ENCODE data around the gene PLCH1. TPM values are rescaled to one million over a fixed set of nuclear protein-coding genes. Genes with fewer than 3 reads are reported as not detected.

PLCH1 gene
- total RNA-seq, 4 donors from 2014 or later, result 0.19 to 2.1 (median 0.28) TPM

DNA sequence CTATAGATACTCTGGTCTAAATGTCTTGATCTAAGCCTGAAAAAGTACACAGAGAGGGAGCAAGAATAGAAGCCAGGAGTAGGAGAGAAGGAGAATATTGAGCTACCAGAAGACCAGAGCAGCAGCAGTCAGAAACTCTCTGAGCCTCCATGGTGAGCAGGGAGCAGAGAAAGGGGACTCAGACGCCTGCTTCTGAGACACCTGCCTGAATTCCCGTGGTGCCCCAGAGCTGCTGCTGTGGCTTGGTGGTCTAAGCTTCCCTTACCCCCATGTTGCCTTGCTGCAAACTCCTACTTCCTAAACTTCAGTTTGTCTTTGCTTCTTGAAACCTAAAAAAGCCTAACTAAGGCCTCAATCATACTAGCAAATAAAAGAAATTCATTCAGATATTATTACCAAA is 356.5 kb downstream of the PLCH1 start:
- intact Hi-C loops (cut with DNase I), result loop anchor here (10.0 kb wide), 1 partner anchor 316 kb away; no protein-coding TSS in a partner anchor
- no peak for DNase-seq

DNA sequence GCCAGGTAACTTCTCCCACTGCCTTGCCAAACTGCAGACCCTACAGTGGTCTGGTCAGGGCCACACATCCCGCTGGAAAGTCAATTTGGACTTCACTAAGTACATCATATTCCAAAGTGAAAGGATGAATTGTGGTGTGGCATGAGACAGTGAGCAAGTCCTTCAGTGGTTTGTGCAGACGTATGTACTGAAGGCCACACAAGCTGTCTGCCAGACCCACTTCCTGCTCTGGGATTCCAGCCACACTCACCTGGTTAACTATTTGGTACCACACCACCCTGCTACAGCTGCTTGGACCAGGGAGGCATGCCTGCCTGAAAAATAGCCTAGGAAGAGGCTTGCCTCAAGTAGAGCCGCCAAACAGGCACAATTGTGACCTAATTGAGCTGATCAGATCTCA is 357.3 kb downstream of the PLCH1 start:
- H3K27ac ChIP-seq, result no peak overlapping the region
- intact Hi-C loops (cut with DNase I), result loop anchor here (10.0 kb wide), 1 partner anchor 317 kb away; no protein-coding TSS in a partner anchor
- H3K27me3 ChIP-seq, result no peaks in the 10 kb centered on the region
- DNase-seq, result no peak
- WGBS, 2 donors, result 68 to 79% methylated on average over 2 to 3 of the region's 3 CpGs
- H3K9me3 ChIP-seq, result no peaks in the 10 kb centered on the region
- H3K4me3 ChIP-seq, result no peak overlapping the region
- peaks cover 0 to 12% (median 5%) of the 10 kb centered on the region in 3 donors for H3K4me1 ChIP-seq
- H3K36me3 ChIP-seq, result no peaks in the 10 kb centered on the region
- no peak for TF ChIP-seq POLR2A (IDR thresholded peaks at IDR 0.05)
- TF ChIP-seq, protein P1, sequence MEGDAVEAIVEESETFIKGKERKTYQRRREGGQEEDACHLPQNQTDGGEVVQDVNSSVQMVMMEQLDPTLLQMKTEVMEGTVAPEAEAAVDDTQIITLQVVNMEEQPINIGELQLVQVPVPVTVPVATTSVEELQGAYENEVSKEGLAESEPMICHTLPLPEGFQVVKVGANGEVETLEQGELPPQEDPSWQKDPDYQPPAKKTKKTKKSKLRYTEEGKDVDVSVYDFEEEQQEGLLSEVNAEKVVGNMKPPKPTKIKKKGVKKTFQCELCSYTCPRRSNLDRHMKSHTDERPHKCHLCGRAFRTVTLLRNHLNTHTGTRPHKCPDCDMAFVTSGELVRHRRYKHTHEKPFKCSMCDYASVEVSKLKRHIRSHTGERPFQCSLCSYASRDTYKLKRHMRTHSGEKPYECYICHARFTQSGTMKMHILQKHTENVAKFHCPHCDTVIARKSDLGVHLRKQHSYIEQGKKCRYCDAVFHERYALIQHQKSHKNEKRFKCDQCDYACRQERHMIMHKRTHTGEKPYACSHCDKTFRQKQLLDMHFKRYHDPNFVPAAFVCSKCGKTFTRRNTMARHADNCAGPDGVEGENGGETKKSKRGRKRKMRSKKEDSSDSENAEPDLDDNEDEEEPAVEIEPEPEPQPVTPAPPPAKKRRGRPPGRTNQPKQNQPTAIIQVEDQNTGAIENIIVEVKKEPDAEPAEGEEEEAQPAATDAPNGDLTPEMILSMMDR (IDR thresholded peaks at IDR 0.05), result no peak

More for the DNA sequence above, 356.5 kb downstream of the PLCH1 start:
- 41 to 92% methylated on average over 2 of the region's 2 CpGs for WGBS, 2 donors
- TF ChIP-seq POLR2A (IDR thresholded peaks at IDR 0.05), result no peak
- TF ChIP-seq, protein P1 (IDR thresholded peaks at IDR 0.05), result no peak
- Histone ChIP-seq H3K27ac (no peak overlapping the region), H3K9me3 (no peaks in the 10 kb centered on the region), H3K4me3 (no peak overlapping the region), H3K36me3 (no peaks in the 10 kb centered on the region), H3K4me1 (peaks cover 0 to 12% (median 5%) of the 10 kb centered on the region in 3 donors), H3K27me3 (no peaks in the 10 kb centered on the region)

DNA sequence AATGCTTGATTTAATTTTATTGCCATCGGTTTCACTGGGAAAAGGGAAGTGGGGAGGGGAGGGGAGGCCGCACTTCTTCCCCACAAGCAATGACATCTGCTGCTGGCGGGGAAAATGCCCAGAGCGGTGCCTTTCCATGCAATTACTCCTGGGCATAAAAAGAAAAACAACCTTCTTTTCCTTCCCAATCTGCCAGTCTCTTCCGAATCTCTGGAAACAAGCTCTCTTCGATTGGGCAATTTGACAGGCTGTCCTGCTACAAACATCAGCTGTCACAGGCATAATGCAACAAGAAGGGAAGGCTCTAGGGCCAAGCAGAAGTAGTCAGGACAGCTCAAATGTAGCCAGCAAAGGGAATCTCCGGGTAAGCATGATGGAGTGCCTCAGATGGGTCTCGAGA is 358.0 kb downstream of the PLCH1 start:
- Histone ChIP-seq H3K27ac (no peak overlapping the region), H3K9me3 (no peaks in the 10 kb centered on the region), H3K4me1 (peaks cover 0 to 7% (median 5%) of the 10 kb centered on the region in 3 donors), H3K4me3 (no peak overlapping the region), H3K27me3 (no peaks in the 10 kb centered on the region), H3K36me3 (no peaks in the 10 kb centered on the region)
- WGBS, 2 donors, result 55 to 78% methylated on average over 8 of the region's 8 CpGs
- TF ChIP-seq POLR2A (IDR thresholded peaks at IDR 0.05), result no peak
- DNase-seq, result no peak
- intact Hi-C loops (cut with DNase I), result loop anchor here (10.0 kb wide), 1 partner anchor 318 kb away; no protein-coding TSS in a partner anchor

- WGBS, 2 donors, result 66 to 75% methylated on average over 4 of the region's 4 CpGs
- TF ChIP-seq, protein P1 (IDR thresholded peaks at IDR 0.05), result no peak
- TF ChIP-seq POLR2A (IDR thresholded peaks at IDR 0.05), result no peak
- H3K9me3 ChIP-seq, result no peaks in the 10 kb centered on the region
- no peaks in the 10 kb centered on the region for H3K27me3 ChIP-seq
- H3K4me1 ChIP-seq, result no peaks in the 10 kb centered on the region
- no peaks in the 10 kb centered on the region for H3K36me3 ChIP-seq
- intact Hi-C loops (cut with DNase I), result loop anchor here (10.0 kb wide), 1 partner anchor 319 kb away; no protein-coding TSS in a partner anchor
- no peak for DNase-seq
- H3K27ac ChIP-seq, result no peak overlapping the region
- H3K4me3 ChIP-seq, result no peak overlapping the region
Measured at GRCh38 chr3:155385896-155386625, 358.8 kb downstream of the PLCH1 start.

- H3K9me3 ChIP-seq, result no peaks in the 10 kb centered on the region
- no peaks in the 10 kb centered on the region for H3K36me3 ChIP-seq
- intact Hi-C loops (cut with DNase I), result loop anchor here (10.0 kb wide), 1 partner anchor 322 kb away; no protein-coding TSS in a partner anchor
- no peak overlapping the region for H3K4me3 ChIP-seq
- TF ChIP-seq, protein P1 (IDR thresholded peaks at IDR 0.05), result peak in 5 of 6 experiments; percentile 44 to 73 (median 53)
- no peak for TF ChIP-seq POLR2A (IDR thresholded peaks at IDR 0.05)
- no peaks in the 10 kb centered on the region for H3K4me1 ChIP-seq
- DNase-seq, result no peak
- WGBS, 2 donors, result 31 to 42% methylated on average over 6 of the region's 6 CpGs
- H3K27me3 ChIP-seq, result no peaks in the 10 kb centered on the region
- no peak overlapping the region for H3K27ac ChIP-seq
Measured at GRCh38 chr3:155382396-155383042, 362.4 kb downstream of the PLCH1 start.
